B cell (primary cell): ENCODE measurements around the gene LMAN1. TPM values are rescaled to one million over a fixed set of nuclear protein-coding genes. Genes with fewer than 3 reads are reported as not detected.

Experiments used
- ATAC-seq: fragments of 200-7000 bp; cut with Tn5 transposase; one replicate; pipeline ENCODE4 v1.10.0; 2021; ENCODE audit warnings: low read depth, mild to moderate bottlenecking, moderate number of reproducible peaks, moderate library complexity
- CTCF ChIA-PET: fragments of 350-600 bp; sonication (Branson Sonifier 250); formaldehyde crosslinking; loops from one replicate; lab custom pipeline; 2021; ENCODE audit warnings: antibody characterized with exemption, inconsistent platforms; lab: Charles Lee
- POLR2A ChIA-PET: fragments of 350-600 bp; sonication (Branson Sonifier 250); formaldehyde crosslinking; loops from one replicate; lab custom pipeline; 2021; ENCODE audit warnings: antibody characterized with exemption; lab: Charles Lee
- DNase-seq: peaks from one replicate; pipeline ENCODE4 v3.0.0; 2013
- H2AFZ ChIP-seq: 2 replicates; pipeline ENCODE4 v1.6.1; 2012; ENCODE audit warnings: mild to moderate bottlenecking, low read depth, low read length; ENCODE audit not compliant: insufficient read depth, poor library complexity, severe bottlenecking
- H3K27ac ChIP-seq, 2 donors: 1 replicate in 1 of 2; 2 replicates in 1 of 2; pipeline ENCODE4 v1.5.1; 2012 to 2013; ENCODE audit warnings: low read length in 2 of 2, mild to moderate bottlenecking in 2 of 2, moderate library complexity in 1 of 2
- H3K27me3 ChIP-seq, 4 experiments: fragments of 200-600 bp in 1 of 4; sonication (generic) in 1 of 4; replicated peaks in 1 of 4; 1 replicate in 2 of 4; 2 replicates in 2 of 4; pipeline versions ENCODE4 v1.6.1 to v1.7.0; 2013 to 2016; ENCODE audit warnings: low read length in 3 of 4, mild to moderate bottlenecking in 2 of 4, mixed read lengths in 1 of 4, moderate library complexity in 1 of 4; ENCODE audit not compliant: insufficient read depth in 4 of 4, control insufficient read depth in 3 of 4; ENCODE audit errors: control extremely low read depth in 1 of 4
- H3K36me3 ChIP-seq, 2 experiments: replicated peaks in 1 of 2; 1 replicate in 1 of 2; 2 replicates in 1 of 2; pipeline versions ENCODE4 v1.6.1 to v1.7.1; 2013; ENCODE audit warnings: low read length in 1 of 2; ENCODE audit not compliant: insufficient read depth in 2 of 2, control insufficient read depth in 1 of 2; ENCODE audit errors: control extremely low read depth in 1 of 2, extremely low read depth in 1 of 2
- H3K4me1 ChIP-seq, 2 donors: fragments of 200-600 bp in 1 of 2; sonication (generic) in 1 of 2; 1 replicate in 1 of 2; 2 replicates in 1 of 2; pipeline versions ENCODE4 v1.5.1 to v1.6.1; 2013 to 2017; ENCODE audit warnings: low read length in 2 of 2; ENCODE audit not compliant: control insufficient read depth in 2 of 2, insufficient read depth in 2 of 2
- H3K4me2 ChIP-seq: replicated peaks from 2 replicates; pipeline ENCODE3; 2012; ENCODE audit warnings: mild to moderate bottlenecking, low read depth, low read length; ENCODE audit not compliant: poor library complexity, severe bottlenecking
- H3K4me3 ChIP-seq, 5 experiments: fragments of 200-600 bp in 1 of 5; sonication (generic) in 1 of 5; 1 replicate in 3 of 5; 2 replicates in 2 of 5; pipeline versions ENCODE4 v1.5.1 to v1.7.0; 2011 to 2016; ENCODE audit warnings: low read length in 4 of 5, mild to moderate bottlenecking in 4 of 5, low read depth in 2 of 5, control low read depth in 1 of 5, moderate library complexity in 1 of 5; ENCODE audit not compliant: insufficient read depth in 1 of 5; ENCODE audit errors: control extremely low read depth in 1 of 5, extremely low read depth in 1 of 5
- H3K79me2 ChIP-seq: fragments of 200-600 bp; sonication (generic); one replicate; pipeline ENCODE4 v1.6.0; 2016; ENCODE audit warnings: low read length; ENCODE audit not compliant: control insufficient read depth, insufficient read depth
- H3K9ac ChIP-seq: fragments of 200-600 bp; sonication (generic); 2 replicates; pipeline ENCODE4 v1.6.1; 2017; ENCODE audit warnings: mild to moderate bottlenecking, low read length, moderate library complexity
- H3K9me3 ChIP-seq, 3 donors: one replicate each; pipeline versions ENCODE4 v1.6.1 to v1.7.1; 2013; ENCODE audit warnings: low read length in 2 of 3; ENCODE audit not compliant: control insufficient read depth in 2 of 3, insufficient read depth in 1 of 3; ENCODE audit errors: control extremely low read depth in 1 of 3
- H4K20me1 ChIP-seq: 2 replicates; pipeline ENCODE4 v1.6.0; 2012; ENCODE audit warnings: mild to moderate bottlenecking, low read length; ENCODE audit not compliant: insufficient read depth, control insufficient read depth, poor library complexity, severe bottlenecking
- H3K27ac Mint-ChIP-seq: one replicate; pipeline ENCODE4 v1.8.0; 2021; ENCODE audit warnings: mixed read lengths
- H3K27me3 Mint-ChIP-seq: one replicate; pipeline ENCODE4 v1.8.0; 2021; ENCODE audit warnings: mixed read lengths
- H3K4me1 Mint-ChIP-seq: one replicate; pipeline ENCODE4 v1.8.0; 2021; ENCODE audit warnings: mixed read lengths
- H3K4me3 Mint-ChIP-seq: one replicate; pipeline ENCODE4 v1.8.0; 2021; ENCODE audit warnings: mixed read lengths
- H3K9me3 Mint-ChIP-seq: one replicate; pipeline ENCODE4 v1.8.0; 2022; ENCODE audit warnings: mixed read lengths; ENCODE audit not compliant: insufficient read depth
- CTCF ChIP-seq: fragments of 200-600 bp; IDR thresholded peaks from one replicate; pipeline ENCODE4 v1.8.0; 2022; ENCODE audit warnings: antibody characterized with exemption, mild to moderate bottlenecking
- EZH2 ChIP-seq: IDR thresholded peaks from 2 replicates; pipeline ENCODE4 v1.6.1; 2012; ENCODE audit warnings: borderline replicate concordance, low read depth, mild to moderate bottlenecking, moderate library complexity, low read length; ENCODE audit not compliant: insufficient read depth, poor library complexity, severe bottlenecking
- WGBS: methylation state at CpG from one replicate; pipeline ENCODE4 v1.1.5; 2013; ENCODE audit warnings: missing lambda C conversion rate; ENCODE audit not compliant: insufficient coverage; 5-methylcytosine and 5-hydroxymethylcytosine counted together
- intact Hi-C: fragments of 100-400 bp; cut with micrococcal nuclease; formaldehyde crosslinking; loops from one replicate; pipeline ENCODE4 v1.10.0; 2022
- polyA plus RNA-seq: library from polyadenylated mRNA; depleted of rRNA; stranded (reverse); fragments of >200 nt; gene quantifications from 2 replicates; pipeline ENCODE4 v1.2.3, GENCODE V29; 2012
- total RNA-seq, 2 donors: library from RNA; stranded (reverse); fragments of 120-200 nt in 1 of 2; gene quantifications; 1 replicate in 1 of 2; 2 replicates in 1 of 2; pipeline versions ENCODE4 v1.2.3 to v1.2.4, GENCODE V29; 2013 to 2022

LMAN1 gene
- total and polyA plus RNA-seq, 2 donors (not counting 1 experiment from before 2014, with no cell fraction given), result 9.2 to 41.1 TPM

- peaks cover 14 to 71% of the 10 kb centered on the region in 2 experiments for H3K36me3 ChIP-seq
- ChIA-PET POLR2A (no interaction called here), CTCF (no interaction called here)
- H3K27me3 Mint-ChIP-seq, result no peaks in the 10 kb centered on the region
- no peak overlapping the region for H3K9ac ChIP-seq
- no peak overlapping the region for H3K4me3 ChIP-seq
- WGBS, result no CpG with 5 or more reads among the region's 2 CpGs
- H3K4me3 Mint-ChIP-seq, result no peak overlapping the region
- H3K9me3 ChIP-seq, result peaks cover 0 to 13% (median 7%) of the 10 kb centered on the region in 3 donors
- H3K79me2 ChIP-seq, result no peaks in the 10 kb centered on the region
- DNase-seq (no peak), ATAC-seq (no peak)
- no peaks in the 10 kb centered on the region for H3K4me1 ChIP-seq
- no peak for TF ChIP-seq EZH2
- TF ChIP-seq CTCF, result no peak
- H3K4me2 ChIP-seq, result no peak overlapping the region
- no peaks in the 10 kb centered on the region for H3K27me3 ChIP-seq
- H3K27ac ChIP-seq, result no peak overlapping the region
- H3K27ac Mint-ChIP-seq, result no peak overlapping the region
- H2AFZ ChIP-seq, result no peak overlapping the region
- H4K20me1 ChIP-seq, result no peaks in the 10 kb centered on the region
- peaks cover 10% of the 10 kb centered on the region for H3K9me3 Mint-ChIP-seq
- intact Hi-C loops, result no loop called here
- no peaks in the 10 kb centered on the region for H3K4me1 Mint-ChIP-seq
Observed at GRCh38 chr18:59340312-59340711, 18.8 kb downstream of the LMAN1 start.

GRCh38 chr18:59332986-59333385, 26.1 kb downstream of the LMAN1 start:
- ATAC-seq (no peak), DNase-seq (no peak)
- no peaks in the 10 kb centered on the region for H3K79me2 ChIP-seq
- WGBS, result no CpG with 5 or more reads among the region's 3 CpGs
- no peak overlapping the region for H3K4me2 ChIP-seq
- H4K20me1 ChIP-seq, result no peaks in the 10 kb centered on the region
- H3K9me3 ChIP-seq, result no peaks in the 10 kb centered on the region
- H3K27me3 Mint-ChIP-seq, result no peaks in the 10 kb centered on the region
- no peaks in the 10 kb centered on the region for H3K27me3 ChIP-seq
- POLR2A ChIA-PET, result no interaction called here
- TF ChIP-seq CTCF (no peak), EZH2 (no peak)
- H3K4me1 ChIP-seq, result no peaks in the 10 kb centered on the region
- no peak overlapping the region for H3K27ac Mint-ChIP-seq
- H3K9me3 Mint-ChIP-seq, result no peaks in the 10 kb centered on the region
- no peak overlapping the region for H3K27ac ChIP-seq
- H3K4me1 Mint-ChIP-seq, result no peaks in the 10 kb centered on the region
- no peak overlapping the region for H2AFZ ChIP-seq
- intact Hi-C loops, result no loop called here
- CTCF ChIA-PET, result no interaction called here
- H3K4me3 ChIP-seq, result no peak overlapping the region
- peaks cover 16 to 44% of the 10 kb centered on the region in 2 experiments for H3K36me3 ChIP-seq
- no peak overlapping the region for H3K9ac ChIP-seq
- H3K4me3 Mint-ChIP-seq, result no peak overlapping the region
